Hepatocyte (in vitro differentiated cells): ENCODE measurements around the gene ACKR3.

Experiments used
- EZH2 ChIP-seq: fragments of 200-600 bp; sonication (generic); IDR thresholded peaks from 2 replicates; pipeline ENCODE4 v1.6.1; 2016; ENCODE audit warnings: antibody characterized with exemption, mild to moderate bottlenecking, borderline replicate concordance
- TF ChIP-seq, protein P1 (sequence below): fragments of 200-600 bp; sonication (generic); IDR thresholded peaks from 2 replicates; pipeline ENCODE4 v1.5.1; 2016; ENCODE audit warnings: antibody characterized with exemption, mild to moderate bottlenecking; ENCODE audit not compliant: poor library complexity

- TF ChIP-seq, protein P1, sequence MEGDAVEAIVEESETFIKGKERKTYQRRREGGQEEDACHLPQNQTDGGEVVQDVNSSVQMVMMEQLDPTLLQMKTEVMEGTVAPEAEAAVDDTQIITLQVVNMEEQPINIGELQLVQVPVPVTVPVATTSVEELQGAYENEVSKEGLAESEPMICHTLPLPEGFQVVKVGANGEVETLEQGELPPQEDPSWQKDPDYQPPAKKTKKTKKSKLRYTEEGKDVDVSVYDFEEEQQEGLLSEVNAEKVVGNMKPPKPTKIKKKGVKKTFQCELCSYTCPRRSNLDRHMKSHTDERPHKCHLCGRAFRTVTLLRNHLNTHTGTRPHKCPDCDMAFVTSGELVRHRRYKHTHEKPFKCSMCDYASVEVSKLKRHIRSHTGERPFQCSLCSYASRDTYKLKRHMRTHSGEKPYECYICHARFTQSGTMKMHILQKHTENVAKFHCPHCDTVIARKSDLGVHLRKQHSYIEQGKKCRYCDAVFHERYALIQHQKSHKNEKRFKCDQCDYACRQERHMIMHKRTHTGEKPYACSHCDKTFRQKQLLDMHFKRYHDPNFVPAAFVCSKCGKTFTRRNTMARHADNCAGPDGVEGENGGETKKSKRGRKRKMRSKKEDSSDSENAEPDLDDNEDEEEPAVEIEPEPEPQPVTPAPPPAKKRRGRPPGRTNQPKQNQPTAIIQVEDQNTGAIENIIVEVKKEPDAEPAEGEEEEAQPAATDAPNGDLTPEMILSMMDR = no peak
- TF ChIP-seq EZH2 = no peak
These were observed 33.1 kb downstream of the ACKR3 start for GRCh38 chr2:236602678-236603077.
